Measurements from ENCODE around the gene ABCC8. TPM values are rescaled to one million over a fixed set of nuclear protein-coding genes. Genes with fewer than 3 reads are reported as not detected.

The ABCC8 gene
- total RNA-seq, 2 donors from 2014 or later = 4.1 to 5.1 TPM

GRCh38 chr11:17381156-17381555, 95.5 kb downstream of the ABCC8 start:
- ATAC-seq (no peak), DNase-seq (no peak)
- intact Hi-C loops (cut with DNase I, micrococcal nuclease) = loop anchor here in 1 of 2 donors (5.0 kb wide), 1 partner anchor 121 kb away; no protein-coding TSS in a partner anchor

GRCh38 chr11:17379383-17380180, 97.1 kb downstream of the ABCC8 start:
- no peak for DNase-seq
- intact Hi-C loops (cut with DNase I, micrococcal nuclease) = loop anchor here in 1 of 2 donors (5.0 kb wide), 1 partner anchor 123 kb away; no protein-coding TSS in a partner anchor
- ATAC-seq = no peak

GRCh38 chr11:17378655-17379054, 98.0 kb downstream of the ABCC8 start:
- ATAC-seq = no peak
- no peak for DNase-seq
- intact Hi-C loops (cut with DNase I, micrococcal nuclease) = no loop called here

- ATAC-seq (no peak), DNase-seq (no peak)
- intact Hi-C loops (cut with DNase I, micrococcal nuclease) = no loop called here
Observed at GRCh38 chr11:17376493-17376892, 100.2 kb downstream of the ABCC8 start.

- ATAC-seq (no peak), DNase-seq (no peak)
- intact Hi-C loops (cut with DNase I, micrococcal nuclease) = no loop called here
Observed at GRCh38 chr11:17375547-17375946, 101.1 kb downstream of the ABCC8 start.

GRCh38 chr11:17371614-17372013, 105.0 kb downstream of the ABCC8 start:
- ATAC-seq (no peak), DNase-seq (no peak)
- intact Hi-C loops (cut with DNase I, micrococcal nuclease) = no loop called here

- DNase-seq (no peak), ATAC-seq (no peak)
- intact Hi-C loops (cut with DNase I, micrococcal nuclease) = no loop called here
Observed at GRCh38 chr11:17369684-17370243, 106.9 kb downstream of the ABCC8 start.

GRCh38 chr11:17369094-17369493, 107.6 kb downstream of the ABCC8 start:
- no peak for ATAC-seq
- intact Hi-C loops (cut with DNase I, micrococcal nuclease) = no loop called here
- no peak for DNase-seq

GRCh38 chr11:17368551-17368950, 108.1 kb downstream of the ABCC8 start:
- intact Hi-C loops (cut with DNase I, micrococcal nuclease) = no loop called here
- ATAC-seq (no peak), DNase-seq (no peak)

- ATAC-seq (no peak), DNase-seq (no peak)
- intact Hi-C loops (cut with DNase I, micrococcal nuclease) = no loop called here
Observed at GRCh38 chr11:17366495-17366894, 110.2 kb downstream of the ABCC8 start.

- intact Hi-C loops (cut with DNase I, micrococcal nuclease) = no loop called here
- DNase-seq = peak; percentile 62 to 71
- ATAC-seq = peak; percentile 32
Observed at GRCh38 chr11:17354601-17354991, 122.0 kb downstream of the ABCC8 start.

- ATAC-seq (no peak), DNase-seq (no peak)
- intact Hi-C loops (cut with DNase I, micrococcal nuclease) = no loop called here
Observed at GRCh38 chr11:17353821-17354600, 122.6 kb downstream of the ABCC8 start.

- intact Hi-C loops (cut with DNase I, micrococcal nuclease) = no loop called here
- ATAC-seq = peak; percentile 76
- peak; percentile 87 for DNase-seq
Observed at GRCh38 chr11:17352950-17353820, 123.5 kb downstream of the ABCC8 start.

- peak; percentile 82 to 87 for DNase-seq
- intact Hi-C loops (cut with DNase I, micrococcal nuclease) = no loop called here
- peak; percentile 75 for ATAC-seq
Observed at GRCh38 chr11:17351510-17352176, 125.0 kb downstream of the ABCC8 start, which contains the start of gene NCR3LG1. Gene NCR3LG1 (plus strand): TSS chr11:17351800. CDS start chr11:17351970, 170 bp downstream.

GRCh38 chr11:17351172-17351509, 125.5 kb downstream of the ABCC8 start:
- intact Hi-C loops (cut with DNase I, micrococcal nuclease) = no loop called here
- DNase-seq (no peak), ATAC-seq (no peak)

GRCh38 chr11:17350455-17351171, 126.0 kb downstream of the ABCC8 start:
- no peak for DNase-seq
- ATAC-seq = no peak
- intact Hi-C loops (cut with DNase I, micrococcal nuclease) = no loop called here

- ATAC-seq (no peak), DNase-seq (no peak)
- intact Hi-C loops (cut with DNase I, micrococcal nuclease) = no loop called here
Observed at GRCh38 chr11:17347676-17348075, 129.0 kb downstream of the ABCC8 start.

GRCh38 chr11:17343907-17344306, 132.7 kb downstream of the ABCC8 start:
- DNase-seq (no peak), ATAC-seq (no peak)
- intact Hi-C loops (cut with DNase I, micrococcal nuclease) = no loop called here
